Subcutaneous preadipocyte (primary cell): ENCODE data around the gene CYSTM1. TPM values are rescaled to one million over a fixed set of nuclear protein-coding genes. Genes with fewer than 3 reads are reported as not detected.

ENCODE experiments used
- total RNA-seq: library from RNA; depleted of rRNA; stranded (reverse); fragments of >200 nt; gene quantifications from 2 replicates; pipeline ENCODE4 v1.2.3, GENCODE V29; 2012

The CYSTM1 gene
- total RNA-seq, result 22.3 and 25.7 TPM in 2 replicates

GRCh38 chr5:140174465-140175366 lies at the start of gene CYSTM1:
Gene CYSTM1 (plus strand): TSS chr5:140175188. CDS start chr5:140194466, 19,278 bp downstream.

GRCh38 chr5:140125637-140126036 lies 49.4 kb upstream of the CYSTM1 start, which contains the start of gene IGIP:
Gene IGIP (plus strand): TSS chr5:140125937. CDS start chr5:140128477, 2,540 bp downstream.

Other genes with a start within 250 kb of the CYSTM1 start
- gene NRG2, start 131.9 kb upstream of the CYSTM1 start, total RNA-seq, result 1.1 and 2.0 TPM in 2 replicates
- 11.4 and 14.3 TPM in 2 replicates for gene PURA, start 61.1 kb upstream of the CYSTM1 start, total RNA-seq
- gene IGIP, start 49.3 kb upstream of the CYSTM1 start, total RNA-seq, result 3.7 TPM in 2 replicates
- gene PFDN1, start 127.9 kb downstream of the CYSTM1 start, total RNA-seq, result 47.7 and 51.8 TPM in 2 replicates
- gene HBEGF, start 171.4 kb downstream of the CYSTM1 start, total RNA-seq, result 0.73 and 1.4 TPM in 2 replicates
- gene SLC4A9, start 185.0 kb downstream of the CYSTM1 start, total RNA-seq, result not detected in 2 replicates
- 58.8 and 79.0 TPM in 2 replicates for gene ANKHD1, start 226.6 kb downstream of the CYSTM1 start, total RNA-seq